ENCODE measurements around the gene BEAN1. TPM values are rescaled to one million over a fixed set of nuclear protein-coding genes. Genes with fewer than 3 reads are reported as not detected.

Gene BEAN1
- total RNA-seq, 1 experiment from 2014 or later: not detected

GRCh38 chr16:66389256-66390176 lies 37.6 kb upstream of the BEAN1 start:
- Mint-ChIP-seq H3K4me3 (no peak overlapping the region), H3K4me1 (no peaks in the 10 kb centered on the region), H3K9me3 (no peaks in the 10 kb centered on the region), H3K36me3 (no peaks in the 10 kb centered on the region), H3K27ac (no peak overlapping the region), H3K27me3 (ENCODE audit: low read depth) (no peaks in the 10 kb centered on the region)
- POLR2A ChIA-PET: interaction anchor here (0.6 kb wide), 1 partner anchor 494 kb away, joined by 4 read pairs; no protein-coding TSS in a partner anchor
- DNase-seq (ENCODE audit: low spot score) (no peak), ATAC-seq (no peak)
- TF ChIP-seq NFATC4 (CRISPR knock-in tag; IDR thresholded peaks at IDR 0.05) (no peak), ATF6 (CRISPR knock-in tag; IDR thresholded peaks at IDR 0.05) (no peak), RELA (CRISPR knock-in tag; IDR thresholded peaks at IDR 0.05; ENCODE audit: borderline replicate concordance) (no peak), TEAD4 (CRISPR knock-in tag; IDR thresholded peaks at IDR 0.05) (no peak)
- CTCF ChIA-PET: no interaction called here

DNA sequence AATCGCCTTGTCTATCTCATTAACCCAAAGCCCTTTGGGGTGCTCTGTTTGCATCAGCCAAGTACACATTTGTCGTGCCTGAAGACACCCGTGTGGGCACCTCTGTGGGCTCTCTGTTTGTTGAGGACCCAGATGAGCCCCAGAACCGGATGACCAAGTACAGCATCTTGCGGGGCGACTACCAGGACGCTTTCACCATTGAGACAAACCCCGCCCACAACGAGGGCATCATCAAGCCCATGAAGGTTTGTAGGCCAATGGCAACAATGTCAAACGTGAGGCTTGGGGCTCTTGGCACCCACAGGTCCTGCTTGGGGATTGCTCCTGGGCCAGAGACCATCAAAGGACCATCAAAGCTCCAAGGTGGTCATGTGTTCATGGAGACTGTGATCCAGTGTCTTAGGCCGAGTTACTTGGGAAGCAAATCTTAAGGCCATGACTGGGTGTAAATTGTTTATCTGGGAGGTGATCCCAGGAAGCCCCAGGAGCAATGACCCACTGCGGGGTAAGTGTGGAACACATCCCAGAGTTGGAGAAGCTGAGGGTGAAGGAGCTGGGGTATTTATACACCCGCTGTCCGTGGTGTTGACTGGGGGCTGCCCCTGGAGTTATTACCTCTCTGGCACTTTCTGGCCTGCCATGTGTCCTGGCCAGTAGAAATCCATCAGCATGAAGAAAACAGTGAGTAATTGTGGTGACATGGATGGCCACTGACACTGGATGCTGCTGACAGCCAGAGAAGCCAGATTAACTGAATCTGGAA lies 36.6 kb upstream of the BEAN1 start:
- H3K4me3 Mint-ChIP-seq: no peak overlapping the region
- DNase-seq (ENCODE audit: low spot score) (no peak), ATAC-seq (no peak)
- POLR2A ChIA-PET: no interaction called here
- no peaks in the 10 kb centered on the region for H3K36me3 Mint-ChIP-seq
- H3K27ac Mint-ChIP-seq: no peak overlapping the region
- H3K4me1 Mint-ChIP-seq: no peaks in the 10 kb centered on the region
- CTCF ChIA-PET: no interaction called here
- H3K27me3 Mint-ChIP-seq (ENCODE audit: low read depth): no peaks in the 10 kb centered on the region
- H3K9me3 Mint-ChIP-seq: no peaks in the 10 kb centered on the region
- TF ChIP-seq, protein P1, sequence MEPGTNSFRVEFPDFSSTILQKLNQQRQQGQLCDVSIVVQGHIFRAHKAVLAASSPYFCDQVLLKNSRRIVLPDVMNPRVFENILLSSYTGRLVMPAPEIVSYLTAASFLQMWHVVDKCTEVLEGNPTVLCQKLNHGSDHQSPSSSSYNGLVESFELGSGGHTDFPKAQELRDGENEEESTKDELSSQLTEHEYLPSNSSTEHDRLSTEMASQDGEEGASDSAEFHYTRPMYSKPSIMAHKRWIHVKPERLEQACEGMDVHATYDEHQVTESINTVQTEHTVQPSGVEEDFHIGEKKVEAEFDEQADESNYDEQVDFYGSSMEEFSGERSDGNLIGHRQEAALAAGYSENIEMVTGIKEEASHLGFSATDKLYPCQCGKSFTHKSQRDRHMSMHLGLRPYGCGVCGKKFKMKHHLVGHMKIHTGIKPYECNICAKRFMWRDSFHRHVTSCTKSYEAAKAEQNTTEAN (CRISPR knock-in tag; IDR thresholded peaks at IDR 0.05): no peak
- TF ChIP-seq, protein P2, sequence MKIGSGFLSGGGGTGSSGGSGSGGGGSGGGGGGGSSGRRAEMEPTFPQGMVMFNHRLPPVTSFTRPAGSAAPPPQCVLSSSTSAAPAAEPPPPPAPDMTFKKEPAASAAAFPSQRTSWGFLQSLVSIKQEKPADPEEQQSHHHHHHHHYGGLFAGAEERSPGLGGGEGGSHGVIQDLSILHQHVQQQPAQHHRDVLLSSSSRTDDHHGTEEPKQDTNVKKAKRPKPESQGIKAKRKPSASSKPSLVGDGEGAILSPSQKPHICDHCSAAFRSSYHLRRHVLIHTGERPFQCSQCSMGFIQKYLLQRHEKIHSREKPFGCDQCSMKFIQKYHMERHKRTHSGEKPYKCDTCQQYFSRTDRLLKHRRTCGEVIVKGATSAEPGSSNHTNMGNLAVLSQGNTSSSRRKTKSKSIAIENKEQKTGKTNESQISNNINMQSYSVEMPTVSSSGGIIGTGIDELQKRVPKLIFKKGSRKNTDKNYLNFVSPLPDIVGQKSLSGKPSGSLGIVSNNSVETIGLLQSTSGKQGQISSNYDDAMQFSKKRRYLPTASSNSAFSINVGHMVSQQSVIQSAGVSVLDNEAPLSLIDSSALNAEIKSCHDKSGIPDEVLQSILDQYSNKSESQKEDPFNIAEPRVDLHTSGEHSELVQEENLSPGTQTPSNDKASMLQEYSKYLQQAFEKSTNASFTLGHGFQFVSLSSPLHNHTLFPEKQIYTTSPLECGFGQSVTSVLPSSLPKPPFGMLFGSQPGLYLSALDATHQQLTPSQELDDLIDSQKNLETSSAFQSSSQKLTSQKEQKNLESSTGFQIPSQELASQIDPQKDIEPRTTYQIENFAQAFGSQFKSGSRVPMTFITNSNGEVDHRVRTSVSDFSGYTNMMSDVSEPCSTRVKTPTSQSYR (CRISPR knock-in tag; IDR thresholded peaks at IDR 0.05): no peak
- no peak for TF ChIP-seq TEAD4 (CRISPR knock-in tag; IDR thresholded peaks at IDR 0.05)
- TF ChIP-seq ZNF532 (CRISPR knock-in tag; IDR thresholded peaks at IDR 0.05; ENCODE audit: borderline replicate concordance): no peak
- no peak for TF ChIP-seq NFYB (CRISPR knock-in tag; conservative IDR thresholded peaks at IDR 0.05; ENCODE audit: low read depth)
- TF ChIP-seq PRDM15 (CRISPR knock-in tag; IDR thresholded peaks at IDR 0.05): no peak
- no peak for TF ChIP-seq ZNF317 (CRISPR knock-in tag; IDR thresholded peaks at IDR 0.05; ENCODE audit: borderline replicate concordance, low read depth)
- no peak for TF ChIP-seq ATF2 (CRISPR knock-in tag; IDR thresholded peaks at IDR 0.05; ENCODE audit: borderline replicate concordance, low read depth)
- TF ChIP-seq RORB (CRISPR knock-in tag; IDR thresholded peaks at IDR 0.05): no peak
- no peak for TF ChIP-seq GABPB1 (CRISPR knock-in tag; IDR thresholded peaks at IDR 0.05)
- no peak for TF ChIP-seq NR2C2 (CRISPR knock-in tag; IDR thresholded peaks at IDR 0.05)

Measured in WTC11 (cell line).